ENCODE measurements around the gene GP5. TPM values are rescaled to one million over a fixed set of nuclear protein-coding genes. Genes with fewer than 3 reads are reported as not detected.

The GP5 gene
- polyA plus RNA-seq, 2 of the 4 experiments (the other 2 are of a cell fraction) = not detected

GRCh38 chr3:194350726-194351071, 48.4 kb downstream of the GP5 start (continued):
- TF ChIP-seq, protein P1, sequence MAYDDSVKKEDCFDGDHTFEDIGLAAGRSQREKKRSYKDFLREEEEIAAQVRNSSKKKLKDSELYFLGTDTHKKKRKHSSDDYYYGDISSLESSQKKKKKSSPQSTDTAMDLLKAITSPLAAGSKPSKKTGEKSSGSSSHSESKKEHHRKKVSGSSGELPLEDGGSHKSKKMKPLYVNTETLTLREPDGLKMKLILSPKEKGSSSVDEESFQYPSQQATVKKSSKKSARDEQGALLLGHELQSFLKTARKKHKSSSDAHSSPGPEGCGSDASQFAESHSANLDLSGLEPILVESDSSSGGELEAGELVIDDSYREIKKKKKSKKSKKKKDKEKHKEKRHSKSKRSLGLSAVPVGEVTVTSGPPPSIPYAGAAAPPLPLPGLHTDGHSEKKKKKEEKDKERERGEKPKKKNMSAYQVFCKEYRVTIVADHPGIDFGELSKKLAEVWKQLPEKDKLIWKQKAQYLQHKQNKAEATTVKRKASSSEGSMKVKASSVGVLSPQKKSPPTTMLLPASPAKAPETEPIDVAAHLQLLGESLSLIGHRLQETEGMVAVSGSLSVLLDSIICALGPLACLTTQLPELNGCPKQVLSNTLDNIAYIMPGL (CRISPR knock-in tag; IDR thresholded peaks at IDR 0.05; ENCODE audit: borderline replicate concordance) = no peak

DNA sequence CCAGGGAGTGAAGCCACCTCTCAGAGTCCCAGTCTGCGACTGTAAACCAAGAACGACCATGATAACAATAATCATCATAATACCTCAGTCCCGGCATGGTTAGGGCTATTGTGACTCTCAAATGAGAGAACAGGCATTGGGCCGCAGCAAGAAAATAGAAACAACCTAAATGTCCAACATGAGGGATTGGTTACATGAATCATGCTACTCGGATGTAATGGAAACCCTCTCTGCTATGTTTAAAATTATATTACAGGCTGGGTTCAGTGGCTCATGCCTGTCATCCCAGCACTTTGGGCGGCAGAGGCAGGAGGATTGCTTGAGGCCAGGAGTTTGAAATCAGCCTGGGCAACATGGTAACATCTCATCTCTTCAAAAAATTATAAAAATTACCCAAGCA, 50.7 kb downstream of the GP5 start:
- no peak for ATAC-seq
- Histone ChIP-seq H3K4me2 (no peak overlapping the region), H3K4me1 (no peaks in the 10 kb centered on the region), H3K9me3 (no peaks in the 10 kb centered on the region), H3K4me3 (no peak overlapping the region), H3K27ac (no peak overlapping the region)
- 83% methylated on average over 3 of the region's 6 CpGs for WGBS (ENCODE audit: missing lambda C conversion rate)
- no peak for DNase-seq (ENCODE audit: low read depth in 1 of 2, low spot score in 1 of 2)
- ChIA-PET CTCF (interaction anchor here (1.2 kb wide), 1 partner anchor 15 kb away, joined by 3 read pairs; no protein-coding TSS in a partner anchor), POLR2A (no interaction called here)
- TF ChIP-seq, protein P2, sequence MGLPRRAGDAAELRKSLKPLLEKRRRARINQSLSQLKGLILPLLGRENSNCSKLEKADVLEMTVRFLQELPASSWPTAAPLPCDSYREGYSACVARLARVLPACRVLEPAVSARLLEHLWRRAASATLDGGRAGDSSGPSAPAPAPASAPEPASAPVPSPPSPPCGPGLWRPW (IDR thresholded peaks at IDR 0.05) = no peak
- TF ChIP-seq BHLHE40 (IDR thresholded peaks at IDR 0.05; ENCODE audit: low read depth, low read length) (no peak), FOXS1 (CRISPR knock-in tag; IDR thresholded peaks at IDR 0.05) (no peak), ELK1 (IDR thresholded peaks at IDR 0.05; ENCODE audit: low read depth, low read length) (no peak), HDAC2 (IDR thresholded peaks at IDR 0.05) (no peak), POLR2AphosphoS2 (conservative IDR thresholded peaks at IDR 0.05; ENCODE audit: low read length) (no peak), ZFP36 (IDR thresholded peaks at IDR 0.05; ENCODE audit: borderline replicate concordance, partially characterized antibody) (no peak), CBX2 (IDR thresholded peaks at IDR 0.05; ENCODE audit: borderline replicate concordance, low read depth) (no peak), CTCF (IDR thresholded peaks at IDR 0.05) (no peak), SREBF2 (IDR thresholded peaks at IDR 0.05) (no peak), MAZ (IDR thresholded peaks at IDR 0.05; ENCODE audit: borderline replicate concordance, low read depth, low read length) (no peak)
- FAIRE-seq = no peak

DNA sequence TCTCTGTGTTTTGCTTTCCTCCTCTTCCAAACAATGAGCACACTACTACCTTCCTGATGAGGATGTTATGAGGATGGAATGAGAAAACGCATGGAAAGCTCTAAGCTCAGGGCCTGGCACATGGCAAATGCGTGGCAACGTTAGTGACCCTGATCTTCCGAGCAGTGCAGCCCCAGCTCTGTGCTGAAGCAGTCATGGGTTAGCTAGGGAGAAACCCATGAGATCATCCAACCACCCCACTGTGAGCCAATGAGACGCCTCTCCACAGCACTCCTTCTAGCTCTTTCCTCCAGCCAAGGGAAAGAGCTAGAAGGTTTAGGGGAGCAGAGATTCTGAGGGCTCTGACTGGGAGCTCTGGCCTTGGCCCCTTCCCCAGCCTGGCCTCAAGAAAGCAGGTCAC, 52.4 kb downstream of the GP5 start:
- H3K4me2 ChIP-seq = no peak overlapping the region
- CTCF ChIA-PET = interaction anchor here (0.8 to 5.8 kb wide), 5 partner anchors 10 to 681 kb away, joined by 3 to 74 read pairs (median 7); no protein-coding TSS in a partner anchor
- DNase-seq (ENCODE audit: low read depth in 1 of 2, low spot score in 1 of 2) (no peak), FAIRE-seq (no peak), ATAC-seq (no peak)
- 73% methylated on average over 5 of the region's 5 CpGs for WGBS (ENCODE audit: missing lambda C conversion rate)
- POLR2A ChIA-PET = no interaction called here
- no peaks in the 10 kb centered on the region for H3K9me3 ChIP-seq
- H3K4me3 ChIP-seq = no peak overlapping the region
- no peak overlapping the region for H3K27ac ChIP-seq
- TF ChIP-seq MAX (IDR thresholded peaks at IDR 0.05) (no peak), EHF (CRISPR knock-in tag; IDR thresholded peaks at IDR 0.05) (no peak), NR3C1 (IDR thresholded peaks at IDR 0.05) (no peak)
- no peaks in the 10 kb centered on the region for H3K4me1 ChIP-seq

DNA sequence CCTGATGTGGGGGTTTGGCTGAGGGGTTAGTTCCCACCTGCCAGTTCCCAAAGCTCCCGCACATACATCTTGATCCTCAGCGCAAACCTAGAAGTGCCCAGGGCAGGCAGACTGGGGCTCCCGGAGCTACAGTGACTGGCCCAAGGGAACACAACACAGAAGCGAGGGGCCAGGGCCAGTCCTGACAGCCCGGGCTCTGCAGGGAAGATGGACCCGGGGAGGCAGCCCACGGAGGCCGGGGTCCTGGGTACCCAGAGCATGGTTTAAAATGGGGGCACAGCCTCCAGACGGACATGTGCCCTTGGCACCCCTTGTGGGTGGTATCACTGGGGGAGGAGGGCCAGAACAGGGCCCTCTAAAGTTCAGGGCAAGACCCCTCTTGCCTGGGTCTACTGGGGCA, 53.0 kb downstream of the GP5 start:
- H3K27ac ChIP-seq = no peak overlapping the region
- POLR2A ChIA-PET = no interaction called here
- ATAC-seq (no peak), DNase-seq (ENCODE audit: low read depth in 1 of 2, low spot score in 1 of 2) (no peak), FAIRE-seq (no peak)
- 50% methylated on average over 2 of the region's 9 CpGs for whole genome bisulfite sequencing (ENCODE audit: missing lambda C conversion rate)
- H3K4me3 ChIP-seq = no peak overlapping the region
- no peak for TF ChIP-seq TFCP2L1 (CRISPR knock-in tag; IDR thresholded peaks at IDR 0.05)
- TF ChIP-seq SREBF2 (IDR thresholded peaks at IDR 0.05) = no peak
- TF ChIP-seq RAD21 (conservative IDR thresholded peaks at IDR 0.05 in 1 of 2, IDR thresholded peaks at IDR 0.05 in 1 of 2) = no peak
- TF ChIP-seq KDM5A (IDR thresholded peaks at IDR 0.05) = no peak
- no peak for TF ChIP-seq CHD4 (IDR thresholded peaks at IDR 0.05; ENCODE audit: borderline replicate concordance)
- no peak for TF ChIP-seq ELK1 (IDR thresholded peaks at IDR 0.05; ENCODE audit: low read depth, low read length)
- TF ChIP-seq EP300 (IDR thresholded peaks at IDR 0.05) = no peak
- no peak for TF ChIP-seq TP53 (CRISPR knock-in tag; IDR thresholded peaks at IDR 0.05)
- no peak for TF ChIP-seq HOXB5 (CRISPR knock-in tag; IDR thresholded peaks at IDR 0.05)
- no peak for TF ChIP-seq EHF (CRISPR knock-in tag; IDR thresholded peaks at IDR 0.05)
- CTCF ChIA-PET = interaction anchor here (0.7 to 5.8 kb wide), 9 partner anchors 11 to 688 kb away, joined by 3 to 74 read pairs (median 7); partner anchors contain the start of gene GP5
- no peaks in the 10 kb centered on the region for H3K9me3 ChIP-seq
- H3K4me2 ChIP-seq = no peak overlapping the region
- H3K4me1 ChIP-seq = no peaks in the 10 kb centered on the region

Measured in A549 (cell line).